Melanocyte of skin (primary cell): ENCODE measurements around the gene INTS6. TPM values are rescaled to one million over a fixed set of nuclear protein-coding genes. Genes with fewer than 3 reads are reported as not detected.

Experiments
- small RNA-seq, 2 donors: library from RNA; depleted of rRNA; stranded (forward); fragments of <200 nt; gene quantifications; one replicate each; pipeline ENCODE3, GENCODE V24; 2012
- total RNA-seq, 2 donors: library from RNA; depleted of rRNA; stranded (reverse); fragments of >200 nt; gene quantifications; 2 replicates each; pipeline ENCODE4 v1.2.3, GENCODE V29; 2012

The INTS6 gene
- 10 to 100 TPM; 43.0 to 49.6 TPM for total RNA-seq

DNA sequence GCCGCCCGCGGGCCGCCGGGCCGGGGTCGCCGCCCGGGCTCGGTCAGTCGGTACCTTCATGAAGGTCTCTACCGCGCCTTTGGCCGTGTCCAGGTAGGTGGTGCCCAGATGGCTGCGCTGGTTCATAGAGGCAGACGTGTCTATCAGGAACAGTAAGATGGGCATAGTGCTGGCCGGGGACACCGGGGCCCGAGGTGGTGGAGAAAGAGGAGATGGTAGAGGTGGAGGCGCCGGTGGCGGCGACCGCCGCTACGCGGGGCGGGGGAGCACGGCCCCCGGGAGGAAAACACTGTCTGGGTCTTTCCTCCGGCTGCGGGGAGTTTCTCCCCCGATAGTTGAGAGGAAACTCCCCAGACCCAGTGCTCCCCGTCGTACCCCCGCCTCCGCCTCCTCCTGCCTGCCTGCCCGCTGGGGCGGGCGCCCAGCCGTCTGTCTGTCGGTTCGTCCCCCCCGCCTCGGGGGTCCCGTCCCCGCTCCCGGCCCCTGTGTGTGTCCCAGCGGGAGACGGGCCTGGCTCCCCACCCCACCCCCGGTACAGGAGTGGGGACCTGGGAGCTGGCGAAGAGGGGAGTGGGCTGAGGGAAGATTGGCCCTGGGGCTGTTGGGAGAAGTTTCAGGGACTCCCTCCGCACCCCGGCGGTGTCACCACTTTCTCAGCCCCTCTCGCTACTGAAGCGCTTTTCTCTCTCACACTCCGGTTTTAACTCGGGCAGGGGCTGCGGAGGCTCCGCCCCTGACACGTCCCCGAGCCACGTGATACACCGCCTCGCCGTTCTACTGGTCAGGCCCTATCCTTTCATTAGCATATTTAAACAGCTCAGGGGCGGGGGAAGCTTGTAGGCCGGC lies at the start of gene INTS6:
Gene INTS6 (minus strand): TSS at position 676 of the 846 bp plus-strand sequence. CDS start 511 bp downstream, at position 165.

DNA sequence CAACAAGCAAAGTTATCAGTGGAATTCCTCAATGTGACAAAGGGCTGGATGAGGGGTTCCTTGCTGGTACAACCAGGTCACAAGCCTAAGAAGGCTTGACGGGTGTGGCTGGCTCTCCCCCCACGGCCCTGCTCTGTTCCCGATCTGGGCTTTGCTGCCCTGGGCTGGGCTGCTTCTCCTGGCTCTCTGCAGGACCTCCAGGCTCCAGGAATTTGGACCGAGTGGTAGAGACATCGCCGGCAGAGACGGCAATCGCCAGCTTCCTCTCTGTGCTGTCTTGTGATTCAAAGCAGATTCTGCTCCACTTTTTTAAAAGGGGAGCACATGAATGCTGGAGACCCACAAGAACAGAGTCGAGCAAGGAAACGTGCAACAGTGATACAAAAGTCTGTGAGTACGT lies 113.5 kb downstream of the INTS6 start, which contains the start of gene SERPINE3:
Gene SERPINE3 (plus strand): TSS at position 338 of the 400 bp plus-strand sequence. CDS start 1,401 bp downstream, outside the sequence.

Small RNA genes within 50 kb of the gene (small RNA-seq; reads per million reads assigned to genes)
- gene MIR5693 (0 reads per million in 2 donors), gene RN7SL320P (0 reads per million in 2 donors), gene SNRPGP11 (0 reads per million in 2 donors)

Other genes starting within 250 kb of the INTS6 start
- gene FAM124A, start 230.6 kb downstream of the INTS6 start, total RNA-seq: 10 to 100 TPM in 1 of 2 donors, 1 to 10 TPM in 1; 9.3 to 37.9 TPM
- under 1 TPM in 1 of 2 donors, not detected in 1; 0.34 TPM for gene SERPINE3, start 113.3 kb downstream of the INTS6 start, total RNA-seq
- gene WDFY2, start 131.4 kb upstream of the INTS6 start, total RNA-seq: 1 to 10 TPM; 2.8 to 8.0 TPM